DND-41 (cell line): ENCODE results near the gene EYA2.

Source experiments
- EZH2 ChIP-seq: IDR thresholded peaks from 3 replicates; pipeline ENCODE4 v1.6.1; 2012; ENCODE audit warnings: borderline replicate concordance, low read depth, mild to moderate bottlenecking, moderate library complexity, low read length, inconsistent platforms; ENCODE audit not compliant: severe bottlenecking
- TF ChIP-seq, protein P1 (sequence below): IDR thresholded peaks from 2 replicates; pipeline ENCODE4 v1.5.1; 2012; ENCODE audit warnings: borderline replicate concordance, low read length, moderate library complexity, mild to moderate bottlenecking; ENCODE audit not compliant: poor library complexity, severe bottlenecking; ENCODE audit errors: extremely low read depth

GRCh38 chr20:47117371-47117770, 222.7 kb downstream of the EYA2 start:
- TF ChIP-seq EZH2, result no peak
- TF ChIP-seq, protein P1, sequence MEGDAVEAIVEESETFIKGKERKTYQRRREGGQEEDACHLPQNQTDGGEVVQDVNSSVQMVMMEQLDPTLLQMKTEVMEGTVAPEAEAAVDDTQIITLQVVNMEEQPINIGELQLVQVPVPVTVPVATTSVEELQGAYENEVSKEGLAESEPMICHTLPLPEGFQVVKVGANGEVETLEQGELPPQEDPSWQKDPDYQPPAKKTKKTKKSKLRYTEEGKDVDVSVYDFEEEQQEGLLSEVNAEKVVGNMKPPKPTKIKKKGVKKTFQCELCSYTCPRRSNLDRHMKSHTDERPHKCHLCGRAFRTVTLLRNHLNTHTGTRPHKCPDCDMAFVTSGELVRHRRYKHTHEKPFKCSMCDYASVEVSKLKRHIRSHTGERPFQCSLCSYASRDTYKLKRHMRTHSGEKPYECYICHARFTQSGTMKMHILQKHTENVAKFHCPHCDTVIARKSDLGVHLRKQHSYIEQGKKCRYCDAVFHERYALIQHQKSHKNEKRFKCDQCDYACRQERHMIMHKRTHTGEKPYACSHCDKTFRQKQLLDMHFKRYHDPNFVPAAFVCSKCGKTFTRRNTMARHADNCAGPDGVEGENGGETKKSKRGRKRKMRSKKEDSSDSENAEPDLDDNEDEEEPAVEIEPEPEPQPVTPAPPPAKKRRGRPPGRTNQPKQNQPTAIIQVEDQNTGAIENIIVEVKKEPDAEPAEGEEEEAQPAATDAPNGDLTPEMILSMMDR, result no peak
